ENCODE measurements around the gene RANBP6.

The RANBP6 gene

GRCh38 chr9:6006749-6007057, 8.7 kb downstream of the RANBP6 start:
- no peak for DNase-seq

- no peak for DNase-seq
Observed at GRCh38 chr9:6000955-6001354, 14.5 kb downstream of the RANBP6 start.

GRCh38 chr9:5999443-6000101, 15.9 kb downstream of the RANBP6 start:
- no peak for DNase-seq

- peak; percentile 18 for DNase-seq
Observed at GRCh38 chr9:5994493-5994892, 20.9 kb downstream of the RANBP6 start.

GRCh38 chr9:5988265-5988664, 27.2 kb downstream of the RANBP6 start:
- DNase-seq, result no peak

- no peak for DNase-seq
Observed at GRCh38 chr9:5983042-5983441, 32.4 kb downstream of the RANBP6 start.

GRCh38 chr9:5982317-5982716, 33.1 kb downstream of the RANBP6 start:
- DNase-seq, result no peak

GRCh38 chr9:5978523-5978922, 36.9 kb downstream of the RANBP6 start:
- no peak for DNase-seq

GRCh38 chr9:5976674-5977397, 38.6 kb downstream of the RANBP6 start:
- peak; percentile 52 for DNase-seq

- DNase-seq, result no peak
Observed at GRCh38 chr9:5971740-5972139, 43.7 kb downstream of the RANBP6 start.

Data from hematopoietic multipotent progenitor cell treated with erythropoietin and hydrocortisone succinate and interleukin-3 and kit ligand, for 6 days (in vitro differentiated cells).